Gastroesophageal sphincter (tissue), 4 donors: Measurements from ENCODE around the gene MEX3C. TPM values are rescaled to one million over a fixed set of nuclear protein-coding genes. Genes with fewer than 3 reads are reported as not detected.

Experiments used
- ATAC-seq: fragments of 150-250 bp; one replicate; pipeline ENCODE4 v1.9.1; 2016; ENCODE audit warnings: mild to moderate bottlenecking, moderate library complexity
- H3K27ac ChIP-seq, 4 donors: fragments of 200-600 bp; sonication (generic) in 3 of 4; 1 replicate in 3 of 4; 2 replicates in 1 of 4; pipeline ENCODE4 v1.5.1; 2016 to 2019
- H3K27me3 ChIP-seq: fragments of 200-600 bp; sonication (generic); one replicate; pipeline ENCODE4 v1.5.1; 2019
- H3K36me3 ChIP-seq, 2 donors: fragments of 200-600 bp; sonication (generic); one replicate each; pipeline ENCODE4 v1.5.1; 2019; ENCODE audit warnings: control low read depth in 1 of 2
- H3K4me1 ChIP-seq, 3 donors: fragments of 200-600 bp; sonication (generic); 1 replicate in 2 of 3; 2 replicates in 1 of 3; pipeline ENCODE4 v1.5.1; 2016 to 2019; ENCODE audit warnings: control low read depth in 2 of 3
- H3K4me3 ChIP-seq, 2 donors: fragments of 200-600 bp; sonication (generic); one replicate each; pipeline ENCODE4 v1.5.1; 2019; ENCODE audit warnings: mild to moderate bottlenecking in 1 of 2, moderate library complexity in 1 of 2
- H3K9me3 ChIP-seq, 3 donors: fragments of 200-600 bp; sonication (generic); one replicate each; pipeline ENCODE4 v1.5.1; 2017 to 2019; ENCODE audit warnings: control low read depth in 2 of 3
- EP300 ChIP-seq: sonication (generic); formaldehyde crosslinking; IDR thresholded peaks from one replicate; pipeline ENCODE4 v1.6.1; 2017; ENCODE audit warnings: antibody characterized with exemption, mild to moderate bottlenecking
- POLR2A ChIP-seq, 2 donors: fragments of 450-650 bp; IDR thresholded peaks; one replicate each; pipeline ENCODE4 v1.6.1; 2017; ENCODE audit warnings: antibody characterized with exemption in 2 of 2, mild to moderate bottlenecking in 2 of 2, moderate library complexity in 1 of 2
- POLR2AphosphoS5 ChIP-seq: sonication (generic); formaldehyde crosslinking; IDR thresholded peaks from one replicate; pipeline ENCODE4 v1.6.1; 2017; ENCODE audit warnings: antibody characterized with exemption
- WGBS, 2 donors: methylation state at CpG; one replicate each; pipeline ENCODE4 v1.1.5; 2018; ENCODE audit warnings: low coverage in 1 of 2; 5-methylcytosine and 5-hydroxymethylcytosine counted together
- total RNA-seq, 4 donors: library from RNA; depleted of rRNA; stranded (reverse); fragments of >200 nt; gene quantifications; one replicate each; pipeline ENCODE4 v1.1.0, GENCODE V29; 2016
- TF ChIP-seq, protein P1 (sequence below), 4 experiments: fragments of 200-600 bp in 2 of 4; fragments of 450-650 bp in 2 of 4; sonication (generic) in 1 of 4; IDR thresholded peaks; one replicate each; pipeline ENCODE4 v1.5.1; 2017 to 2019; ENCODE audit warnings: antibody characterized with exemption in 4 of 4, mild to moderate bottlenecking in 2 of 4, moderate library complexity in 2 of 4

Gene MEX3C
- total RNA-seq, 4 donors from 2014 or later, result 24.7 to 35.2 (median 29.0) TPM

DNA sequence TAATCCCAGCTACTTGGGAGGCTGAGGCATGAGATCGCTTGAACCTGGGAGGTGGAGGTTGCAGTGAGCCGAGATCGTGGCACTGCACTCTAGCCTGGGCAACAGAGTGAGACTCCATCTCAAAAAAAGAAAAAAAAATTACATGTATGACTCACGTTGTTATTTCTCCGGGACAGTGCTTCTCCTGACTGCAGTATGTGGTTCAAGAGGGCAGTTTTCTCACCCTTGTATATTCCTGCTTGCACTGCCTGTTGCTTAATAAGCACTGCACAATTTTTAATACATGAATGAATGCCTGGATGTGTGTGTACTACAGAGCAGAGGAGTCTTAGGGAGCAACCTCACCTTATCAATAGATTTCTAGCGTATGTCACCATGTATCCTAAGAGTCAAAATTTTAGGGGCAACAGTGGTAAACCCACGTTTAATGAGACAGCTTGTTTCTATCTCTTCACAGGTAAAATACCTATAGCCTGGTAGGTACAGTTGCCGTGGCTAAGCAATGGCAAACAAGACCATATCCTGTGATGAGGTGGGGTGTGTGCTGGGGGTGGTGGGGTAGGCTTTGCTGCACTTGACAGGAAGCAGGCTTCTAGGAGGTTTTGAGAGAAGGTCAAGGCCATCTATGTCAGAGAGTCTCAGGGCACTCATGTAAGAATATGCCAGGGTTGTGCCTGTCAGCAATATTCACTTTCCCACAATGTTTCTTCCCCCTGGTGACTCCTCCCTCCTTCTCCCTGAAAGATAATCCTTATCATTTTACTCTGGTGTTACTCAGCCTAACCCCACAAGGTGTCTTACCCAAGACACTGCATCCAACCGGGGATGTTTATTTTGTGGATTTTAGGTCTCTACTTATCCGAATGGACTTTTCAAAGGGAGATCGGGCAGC is 36.9 kb upstream of the MEX3C start:
- Histone ChIP-seq H3K36me3 (no peaks in the 10 kb centered on the region), H3K27ac (no peak overlapping the region), H3K4me3 (no peak overlapping the region), H3K4me1 (no peaks in the 10 kb centered on the region), H3K9me3 (no peaks in the 10 kb centered on the region), H3K27me3 (peaks cover 10% of the 10 kb centered on the region)
- ATAC-seq, result no peak
- no peak for TF ChIP-seq EP300
- TF ChIP-seq POLR2AphosphoS5, result no peak
- TF ChIP-seq, protein P1, sequence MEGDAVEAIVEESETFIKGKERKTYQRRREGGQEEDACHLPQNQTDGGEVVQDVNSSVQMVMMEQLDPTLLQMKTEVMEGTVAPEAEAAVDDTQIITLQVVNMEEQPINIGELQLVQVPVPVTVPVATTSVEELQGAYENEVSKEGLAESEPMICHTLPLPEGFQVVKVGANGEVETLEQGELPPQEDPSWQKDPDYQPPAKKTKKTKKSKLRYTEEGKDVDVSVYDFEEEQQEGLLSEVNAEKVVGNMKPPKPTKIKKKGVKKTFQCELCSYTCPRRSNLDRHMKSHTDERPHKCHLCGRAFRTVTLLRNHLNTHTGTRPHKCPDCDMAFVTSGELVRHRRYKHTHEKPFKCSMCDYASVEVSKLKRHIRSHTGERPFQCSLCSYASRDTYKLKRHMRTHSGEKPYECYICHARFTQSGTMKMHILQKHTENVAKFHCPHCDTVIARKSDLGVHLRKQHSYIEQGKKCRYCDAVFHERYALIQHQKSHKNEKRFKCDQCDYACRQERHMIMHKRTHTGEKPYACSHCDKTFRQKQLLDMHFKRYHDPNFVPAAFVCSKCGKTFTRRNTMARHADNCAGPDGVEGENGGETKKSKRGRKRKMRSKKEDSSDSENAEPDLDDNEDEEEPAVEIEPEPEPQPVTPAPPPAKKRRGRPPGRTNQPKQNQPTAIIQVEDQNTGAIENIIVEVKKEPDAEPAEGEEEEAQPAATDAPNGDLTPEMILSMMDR (IDR thresholded peaks at IDR 0.05), result no peak
- 77 to 80% methylated on average over 5 to 10 of the region's 11 CpGs for WGBS, 2 donors

DNA sequence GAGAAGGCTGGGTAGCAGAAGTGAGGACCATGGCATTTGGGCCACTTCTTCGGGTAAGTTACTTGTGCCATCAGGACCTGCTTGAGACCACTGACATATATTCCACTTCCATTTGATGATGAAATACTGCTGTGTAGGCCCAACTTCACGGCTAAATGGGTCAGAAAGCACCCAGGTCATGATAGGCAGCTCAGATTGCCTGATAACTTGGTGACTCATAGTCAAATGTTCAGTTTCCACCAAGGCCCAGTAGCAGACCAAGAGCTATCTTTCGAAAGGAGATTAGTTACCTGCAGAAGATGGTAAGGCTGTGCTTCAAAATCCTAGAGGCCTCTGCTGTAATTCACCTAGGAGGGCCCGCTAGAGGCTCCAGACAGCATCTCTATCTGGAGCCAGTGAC is 31.8 kb upstream of the MEX3C start:
- no peak overlapping the region for H3K4me3 ChIP-seq
- H3K4me1 ChIP-seq, result no peaks in the 10 kb centered on the region
- peaks cover 10% of the 10 kb centered on the region for H3K27me3 ChIP-seq
- no peak for ATAC-seq
- WGBS, 2 donors, result 87% methylated on average over 3 of the region's 4 CpGs; no CpG with 5 or more reads in 1 of the 2 donors
- TF ChIP-seq POLR2AphosphoS5, result no peak
- TF ChIP-seq POLR2A (IDR thresholded peaks at IDR 0.05), result no peak
- TF ChIP-seq, protein P1 (IDR thresholded peaks at IDR 0.05), result no peak
- TF ChIP-seq EP300, result no peak
- H3K36me3 ChIP-seq, result no peaks in the 10 kb centered on the region
- H3K27ac ChIP-seq, result no peak overlapping the region
- H3K9me3 ChIP-seq, result no peaks in the 10 kb centered on the region

DNA sequence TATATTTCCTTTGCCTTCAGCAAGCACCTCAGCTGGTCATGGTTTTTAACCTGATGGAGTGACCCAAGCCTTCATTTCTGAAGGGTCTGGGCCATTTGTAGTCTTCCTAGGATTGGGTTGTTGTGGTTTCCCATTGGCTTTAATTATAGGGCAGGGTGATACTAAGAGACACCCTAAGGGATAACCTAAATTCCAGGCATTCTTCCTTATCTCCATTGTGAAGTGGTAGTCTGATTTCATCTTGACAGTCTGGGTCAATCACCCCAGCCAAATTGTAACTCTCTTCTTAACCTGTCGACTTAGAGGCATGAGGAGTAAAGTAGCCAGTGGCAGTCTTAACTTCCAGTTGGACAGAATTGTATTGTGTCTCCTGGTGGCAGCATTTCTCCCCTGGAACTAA is 30.2 kb upstream of the MEX3C start:
- no peak overlapping the region for H3K4me3 ChIP-seq
- H3K36me3 ChIP-seq, result no peaks in the 10 kb centered on the region
- H3K27me3 ChIP-seq, result peaks cover 10% of the 10 kb centered on the region
- no peak for ATAC-seq
- no peak for TF ChIP-seq POLR2AphosphoS5
- 44% methylated on average over 1 of the region's 1 CpG; no CpG with 5 or more reads in 1 of the 2 donors for WGBS, 2 donors
- no peaks in the 10 kb centered on the region for H3K9me3 ChIP-seq
- no peaks in the 10 kb centered on the region for H3K4me1 ChIP-seq
- H3K27ac ChIP-seq, result no peak overlapping the region

DNA sequence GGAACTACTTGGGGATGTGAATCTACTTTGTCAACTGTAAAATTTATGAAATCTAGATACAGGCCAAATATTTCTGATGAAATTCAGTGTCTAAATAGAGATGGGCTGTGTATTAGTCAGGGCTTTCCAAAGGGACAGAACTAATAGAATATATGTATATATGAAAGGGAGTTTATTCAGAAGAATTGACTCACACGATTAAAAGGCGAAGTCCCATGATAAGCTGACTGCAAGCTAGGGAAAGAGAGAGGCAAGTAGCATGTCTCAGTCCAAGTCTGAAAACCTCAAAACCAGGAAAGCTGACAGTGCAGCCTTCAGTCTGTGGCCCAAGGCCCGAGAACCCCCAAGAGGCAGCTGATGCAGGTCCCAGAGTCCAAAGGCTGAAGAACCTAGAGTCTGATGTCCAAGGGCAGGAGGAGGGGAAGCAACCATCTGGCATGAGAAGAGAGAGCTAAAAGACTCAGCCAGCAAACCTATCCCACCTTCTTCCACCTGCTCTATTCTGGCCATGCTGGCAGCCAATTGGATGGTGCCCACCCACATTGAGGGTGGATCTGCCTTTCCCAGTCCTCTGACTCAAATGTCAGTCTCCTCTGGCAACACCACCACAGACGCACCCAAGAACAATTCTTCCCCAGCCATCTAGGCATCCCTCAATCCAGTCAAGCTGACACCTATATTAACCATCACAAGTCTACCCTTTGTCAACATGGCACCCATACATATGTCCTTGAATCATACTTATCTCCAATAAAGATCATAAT is 29.3 kb upstream of the MEX3C start:
- Histone ChIP-seq H3K27ac (no peak overlapping the region), H3K36me3 (no peaks in the 10 kb centered on the region), H3K4me3 (no peak overlapping the region), H3K9me3 (no peaks in the 10 kb centered on the region), H3K27me3 (peaks cover 9% of the 10 kb centered on the region), H3K4me1 (no peaks in the 10 kb centered on the region)
- no peak for ATAC-seq
- 81 to 96% methylated on average over 3 to 4 of the region's 4 CpGs for WGBS, 2 donors
- TF ChIP-seq EP300 (no peak), POLR2A (IDR thresholded peaks at IDR 0.05) (no peak), POLR2AphosphoS5 (no peak)
- TF ChIP-seq, protein P1 (IDR thresholded peaks at IDR 0.05), result no peak

DNA sequence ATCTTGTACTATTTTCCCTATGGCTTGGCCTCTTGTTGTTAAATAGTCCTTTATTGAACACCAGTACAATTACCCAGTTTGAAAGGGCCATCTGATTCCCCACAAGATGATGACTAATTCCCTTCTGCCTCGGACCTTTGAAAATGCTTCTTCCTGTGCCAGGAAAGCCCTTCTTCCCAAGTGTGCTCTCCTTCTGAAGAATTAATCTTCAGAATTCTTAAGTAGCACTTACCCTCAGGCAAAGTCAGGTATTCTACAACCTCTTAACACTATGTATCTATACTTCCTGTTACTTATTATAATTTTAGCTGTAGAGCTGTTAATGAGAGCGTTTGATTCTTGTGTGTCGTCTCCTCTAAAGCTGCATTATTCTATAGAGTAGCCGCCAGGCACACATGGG is 28.6 kb upstream of the MEX3C start:
- 78 to 83% methylated on average over 2 to 4 of the region's 4 CpGs for WGBS, 2 donors
- ATAC-seq, result no peak
- H3K36me3 ChIP-seq, result no peaks in the 10 kb centered on the region
- H3K9me3 ChIP-seq, result no peaks in the 10 kb centered on the region
- no peaks in the 10 kb centered on the region for H3K4me1 ChIP-seq
- H3K4me3 ChIP-seq, result no peak overlapping the region
- TF ChIP-seq, protein P1 (IDR thresholded peaks at IDR 0.05), result no peak
- TF ChIP-seq POLR2A (IDR thresholded peaks at IDR 0.05), result no peak
- TF ChIP-seq EP300, result no peak
- TF ChIP-seq POLR2AphosphoS5, result no peak
- H3K27ac ChIP-seq, result no peak overlapping the region
- peaks cover 2% of the 10 kb centered on the region for H3K27me3 ChIP-seq
